Islet precursor cell (in vitro differentiated cells): ENCODE data around the gene NID1.
"Not testable (repeated sequence)": the region's sequence is repeated elsewhere in the genome, so short reads cannot be mapped to it uniquely, and the experiment has no call there.

Experiments used
- DNase-seq: peaks from one replicate; pipeline ENCODE4 v3.0.0-alpha.2; 2018

The NID1 gene

DNA sequence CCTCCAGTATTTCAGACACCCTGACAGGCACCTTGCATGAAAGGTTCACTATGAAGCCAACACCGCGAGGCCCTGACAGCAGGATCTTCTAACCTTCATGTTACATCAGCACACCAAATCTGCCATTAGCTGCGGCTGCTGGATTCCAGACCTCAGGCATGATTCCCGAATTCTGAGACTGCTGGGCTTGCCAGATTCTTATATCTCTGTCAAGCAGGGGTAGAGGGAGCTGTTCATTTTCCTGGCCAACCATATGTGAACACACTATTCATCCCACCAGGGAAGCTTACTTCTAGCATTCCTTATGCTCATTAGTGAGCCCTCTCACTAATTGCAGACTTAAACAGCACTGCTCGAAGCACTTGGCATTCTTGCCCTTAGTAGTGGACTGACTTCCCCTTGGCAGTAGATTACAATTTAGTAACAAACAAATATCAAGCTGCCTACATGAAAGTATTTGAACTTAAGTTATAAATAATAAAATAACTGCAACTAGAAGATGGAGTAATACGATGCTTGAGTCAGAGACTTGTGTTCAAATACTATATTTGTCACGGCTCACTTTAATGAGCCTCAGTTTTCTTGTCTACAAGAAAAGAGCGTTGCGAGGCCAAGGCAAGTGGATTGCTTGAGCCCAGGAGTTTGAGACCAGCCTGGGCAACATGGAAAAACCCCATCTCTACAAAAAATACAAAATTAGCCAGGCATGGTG is 43.3 kb downstream of the NID1 start:
- DNase-seq = peak; percentile 76

DNA sequence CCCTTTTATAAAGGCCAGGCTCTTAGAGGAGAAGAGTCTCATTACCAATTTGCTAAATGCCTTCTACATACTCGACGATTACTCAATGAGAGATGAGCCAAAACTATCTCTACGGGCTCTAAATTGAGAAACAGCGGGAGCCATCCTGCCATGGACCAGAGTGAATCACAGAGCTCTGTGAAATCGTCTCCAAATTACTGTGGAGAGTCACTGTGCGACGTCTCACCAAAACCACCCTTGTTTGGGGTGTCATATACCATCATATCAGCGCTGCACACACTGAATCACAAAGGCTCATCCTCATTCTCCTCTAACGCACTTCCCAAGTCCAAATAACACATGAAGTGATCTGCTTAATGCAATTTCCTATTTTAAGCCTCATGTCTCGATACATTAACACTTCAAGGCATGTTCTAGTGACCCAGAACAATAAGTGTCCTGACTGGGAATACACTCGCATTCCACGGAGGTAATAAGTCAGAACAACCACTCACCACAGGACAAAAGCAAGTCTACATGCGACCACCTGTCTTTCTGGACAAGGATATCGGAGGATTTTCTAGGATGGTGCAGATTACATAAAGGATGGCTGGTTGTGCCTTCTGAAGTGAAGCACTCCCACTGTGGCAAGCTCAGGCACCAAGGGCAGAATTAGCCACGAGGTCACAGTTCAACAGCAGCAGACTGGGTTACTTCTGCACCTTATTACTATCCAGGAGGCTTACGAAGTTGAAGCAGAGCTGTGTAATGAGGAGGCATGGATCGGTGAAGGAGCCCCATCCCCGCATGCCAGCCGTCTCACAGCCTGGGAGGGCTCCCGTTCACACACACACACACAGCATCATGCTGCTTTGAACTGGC is 44.3 kb downstream of the NID1 start:
- no peak for DNase-seq

DNA sequence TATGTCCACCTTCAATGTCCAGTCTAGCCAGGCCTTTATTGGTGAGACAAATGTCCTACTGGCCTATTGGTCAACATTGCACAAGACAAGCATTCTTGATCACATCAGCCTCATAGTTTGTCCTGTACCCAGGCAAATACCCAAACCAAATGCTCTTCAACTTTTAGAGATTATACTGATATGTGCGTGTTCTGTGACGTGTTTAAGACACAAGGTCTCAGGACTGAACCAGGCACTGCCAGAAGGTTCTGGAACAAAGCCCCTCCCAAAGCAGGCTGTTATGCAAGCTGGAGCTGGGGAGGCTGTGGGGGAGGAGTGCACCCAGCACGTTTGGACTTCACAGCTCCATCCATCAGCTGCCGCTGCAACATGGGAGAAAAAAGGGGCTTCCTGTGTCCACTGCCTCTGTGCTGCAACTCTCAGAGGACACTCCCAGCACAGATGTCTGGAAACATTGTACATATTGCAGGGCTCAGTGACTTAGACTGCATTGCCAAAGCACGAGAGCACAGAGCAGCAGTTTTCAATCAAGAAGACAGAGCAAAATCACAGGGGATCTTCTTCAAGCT is 45.9 kb downstream of the NID1 start:
- no peak for DNase-seq

DNA sequence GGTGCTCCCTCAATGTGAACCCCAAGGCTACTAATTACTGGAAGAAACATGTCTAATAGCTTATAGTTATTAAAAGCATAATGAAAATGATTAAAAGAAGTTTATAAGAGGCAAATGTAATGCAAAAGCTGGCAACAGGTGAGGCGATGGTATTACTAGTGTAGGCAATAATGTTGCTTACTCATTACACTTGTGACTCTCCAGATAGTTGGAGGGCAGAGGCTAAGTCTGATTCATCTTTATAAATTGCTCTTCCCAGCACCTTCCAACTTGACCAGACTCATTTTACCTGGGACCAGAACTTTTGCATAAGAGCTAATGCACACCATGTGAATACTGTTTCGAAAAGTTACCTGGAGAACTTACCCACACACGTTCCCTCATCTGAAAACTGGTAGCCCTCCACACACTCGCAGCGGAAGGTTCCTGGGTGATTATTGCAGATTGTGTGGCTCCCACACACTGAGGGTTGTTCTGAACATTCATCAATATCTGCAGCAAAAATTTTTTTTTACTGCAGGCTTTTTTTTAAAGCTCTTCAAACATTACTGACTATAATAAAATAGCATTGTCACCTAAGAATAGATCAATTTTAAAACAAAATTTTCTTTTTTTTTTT is 48.0 kb downstream of the NID1 start:
- DNase-seq = no peak

DNA sequence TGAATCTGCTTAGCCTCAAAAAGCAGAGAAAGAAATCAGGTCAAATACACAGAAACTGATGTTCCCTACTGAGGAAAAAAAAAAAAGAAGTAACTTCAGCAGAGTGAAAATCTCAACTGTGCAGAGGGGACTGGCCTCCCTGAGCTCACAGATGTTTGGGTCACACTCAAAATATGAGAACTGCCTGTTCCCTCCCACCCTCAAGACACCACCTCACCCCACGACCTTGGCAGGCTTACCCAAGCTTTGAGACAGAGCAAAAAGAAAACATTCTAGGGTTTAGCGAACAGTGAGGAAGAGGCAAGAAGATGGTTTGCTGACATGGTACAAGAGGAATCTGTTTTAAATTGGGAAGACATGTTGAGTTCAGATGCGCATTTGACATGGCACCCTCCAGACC is 48.8 kb downstream of the NID1 start:
- DNase-seq = no peak

DNA sequence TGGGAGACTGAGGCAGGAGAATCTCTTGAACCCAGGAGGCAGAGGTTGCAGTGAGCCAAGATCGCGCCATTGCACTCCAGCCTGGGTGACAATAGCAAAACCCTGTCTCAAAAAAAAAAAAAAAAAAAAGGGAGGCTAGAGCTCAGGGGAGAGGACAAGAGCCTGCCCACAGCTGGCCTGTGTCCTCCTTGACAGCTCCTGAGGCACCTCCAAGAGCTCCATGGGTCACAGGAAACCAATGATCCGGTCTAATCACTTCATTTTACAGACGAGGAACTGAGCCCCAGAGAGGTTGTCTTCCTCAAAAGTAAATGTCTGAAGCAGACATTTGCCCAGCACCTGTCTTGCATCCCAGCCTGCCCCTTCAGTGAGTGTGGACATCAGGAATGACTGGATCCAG is 49.4 kb downstream of the NID1 start:
- no peak for DNase-seq

DNA sequence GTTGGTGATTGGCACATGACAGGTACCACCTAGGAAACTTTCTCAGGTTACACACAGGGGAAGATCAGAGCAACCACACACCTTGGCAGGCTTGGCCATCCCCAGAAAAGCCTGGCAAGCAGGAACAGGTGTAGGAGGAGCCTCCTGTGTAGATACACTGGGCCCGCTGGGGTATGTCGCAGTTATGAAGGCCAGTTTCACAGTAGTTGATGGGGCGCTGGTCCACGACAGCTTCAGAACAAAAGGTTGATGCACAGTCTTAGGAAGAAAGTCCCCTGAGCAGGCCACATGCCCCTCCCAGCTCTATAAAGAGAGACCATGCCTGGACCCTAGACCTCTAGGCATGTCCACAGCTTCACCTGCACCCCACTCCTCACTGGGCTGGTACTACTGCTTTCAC is 51.6 kb downstream of the NID1 start:
- no peak for DNase-seq

DNA sequence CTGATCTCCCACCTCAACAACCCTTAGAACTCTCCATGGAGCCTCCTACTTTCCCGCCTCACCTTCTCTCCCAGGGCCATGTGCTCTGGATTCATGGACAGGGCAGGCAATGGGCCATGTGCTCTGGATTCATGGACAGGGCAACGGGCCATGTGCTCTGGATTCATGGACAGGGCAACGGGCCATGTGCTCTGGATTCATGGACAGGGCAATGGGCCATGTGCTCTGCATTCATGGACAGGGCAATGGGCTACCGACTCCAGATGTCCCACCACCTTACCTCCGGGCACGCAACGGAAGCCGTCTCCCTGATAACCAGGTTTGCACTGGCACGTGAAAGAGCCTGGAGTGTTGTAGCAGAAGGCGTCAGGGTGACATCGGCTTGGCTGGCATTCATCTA is 53.2 kb downstream of the NID1 start:
- DNase-seq = no peak

DNA sequence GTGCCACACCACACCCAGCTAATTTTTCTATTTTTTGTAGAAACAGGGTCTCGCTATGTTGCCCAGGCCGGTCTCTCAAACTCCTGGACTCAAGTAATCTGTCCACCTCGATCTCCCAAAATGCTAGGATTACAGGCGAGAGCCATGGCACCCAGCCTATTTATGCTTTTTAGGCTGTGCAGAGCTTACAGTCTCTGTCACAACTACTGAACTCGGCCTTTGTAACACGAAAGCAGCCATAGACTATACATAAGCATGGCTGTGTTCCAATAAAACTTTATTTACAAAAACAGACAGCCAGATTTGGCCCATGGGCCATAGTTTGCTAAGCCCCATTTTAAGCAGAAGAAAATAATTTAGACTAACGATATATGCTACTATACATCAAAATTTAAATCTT is 54.4 kb downstream of the NID1 start:
- DNase-seq = no peak

DNA sequence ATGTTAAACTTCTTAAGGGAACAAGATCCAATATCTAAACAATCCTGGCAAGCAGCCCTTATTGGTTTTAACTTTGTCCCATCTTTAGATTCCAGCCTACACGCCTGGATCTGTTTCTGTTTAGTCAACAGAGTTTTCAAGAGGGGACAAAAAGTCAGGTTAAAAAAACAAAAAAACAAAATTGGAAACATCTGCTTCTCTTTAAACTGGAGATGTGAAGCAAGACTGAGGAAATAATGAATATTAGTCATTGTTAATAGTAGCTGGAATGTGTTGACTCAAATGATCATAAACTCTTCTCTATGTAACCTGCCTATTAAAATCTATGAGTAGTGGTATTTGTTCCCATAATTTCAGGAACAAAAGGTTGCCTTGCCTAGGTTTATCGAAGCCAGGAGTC is 55.0 kb downstream of the NID1 start:
- DNase-seq = no peak

DNA sequence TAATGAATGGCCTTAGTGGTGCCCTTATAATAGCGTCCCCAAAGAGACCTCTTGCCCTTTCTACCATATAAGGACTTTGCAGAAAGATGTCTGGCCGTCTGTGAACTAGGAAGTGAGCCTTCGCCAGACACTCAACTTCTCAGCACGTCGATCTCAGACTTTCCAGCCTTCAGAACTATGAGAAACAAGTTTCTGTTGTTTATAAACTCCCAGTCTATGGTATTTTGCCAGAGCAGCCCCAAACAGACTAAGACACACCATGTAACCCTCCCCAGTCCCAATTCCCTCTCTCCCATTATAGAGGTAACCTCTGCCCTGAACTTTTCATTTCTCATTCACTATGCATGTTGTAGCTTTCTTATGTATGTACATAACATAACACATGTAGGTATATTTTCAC is 55.7 kb downstream of the NID1 start:
- no peak for DNase-seq

DNA sequence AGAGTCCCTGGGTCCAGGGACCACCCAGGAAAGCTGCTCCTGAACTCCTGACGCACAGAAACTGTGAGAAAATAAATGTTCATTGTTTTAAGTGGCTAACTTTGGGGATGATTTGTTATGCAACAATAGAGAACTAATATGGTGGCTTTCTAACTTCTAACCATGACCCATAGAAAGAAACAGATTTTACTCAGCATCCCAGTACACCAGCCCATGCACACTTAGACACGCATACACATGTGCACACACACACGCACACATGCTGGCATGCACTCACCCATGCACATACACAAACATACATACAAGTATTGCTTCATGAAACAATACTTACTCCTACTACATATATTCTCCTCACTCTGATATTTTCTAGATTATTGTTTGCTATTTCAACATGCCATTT is 57.1 kb downstream of the NID1 start:
- DNase-seq = no peak

DNA sequence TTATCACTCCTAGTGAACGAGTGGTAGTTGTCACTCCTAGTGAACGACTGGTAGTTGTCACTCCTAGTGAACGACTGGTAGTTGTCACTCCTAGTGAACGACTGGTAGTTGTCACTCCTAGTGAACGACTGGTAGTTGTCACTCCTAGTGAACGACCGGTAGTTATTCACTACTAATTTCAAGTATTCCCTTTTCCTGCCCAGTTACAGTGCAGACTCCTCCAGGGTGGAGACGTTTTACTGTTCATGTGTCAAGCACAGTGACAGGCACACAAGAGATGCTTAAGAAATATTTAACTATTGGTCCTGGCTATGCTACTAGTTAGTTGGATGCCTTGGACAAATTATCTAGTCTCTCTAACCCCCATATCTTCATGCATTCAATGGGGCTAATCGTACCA is 61.8 kb downstream of the NID1 start:
- not testable (repeated sequence) for DNase-seq

DNA sequence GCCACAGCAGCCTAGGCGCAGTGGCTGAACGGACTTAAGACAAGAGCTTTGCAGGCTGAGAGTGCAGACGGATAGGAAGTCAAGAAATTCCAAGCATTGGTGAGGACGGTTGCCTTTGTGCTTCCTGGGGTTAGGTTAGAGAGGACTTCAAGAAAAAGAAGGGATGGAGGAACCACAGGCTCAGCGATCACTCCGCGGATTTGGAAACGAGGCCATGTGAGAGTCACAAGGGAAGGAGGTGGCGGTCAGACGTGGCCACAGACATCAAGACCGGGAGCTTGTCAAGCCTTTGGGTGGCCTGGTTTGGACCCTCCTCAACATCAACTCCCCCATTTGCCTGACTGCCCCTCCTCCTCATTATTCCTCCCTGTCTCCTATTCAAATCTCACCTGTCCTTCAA is 62.3 kb downstream of the NID1 start:
- DNase-seq = no peak

DNA sequence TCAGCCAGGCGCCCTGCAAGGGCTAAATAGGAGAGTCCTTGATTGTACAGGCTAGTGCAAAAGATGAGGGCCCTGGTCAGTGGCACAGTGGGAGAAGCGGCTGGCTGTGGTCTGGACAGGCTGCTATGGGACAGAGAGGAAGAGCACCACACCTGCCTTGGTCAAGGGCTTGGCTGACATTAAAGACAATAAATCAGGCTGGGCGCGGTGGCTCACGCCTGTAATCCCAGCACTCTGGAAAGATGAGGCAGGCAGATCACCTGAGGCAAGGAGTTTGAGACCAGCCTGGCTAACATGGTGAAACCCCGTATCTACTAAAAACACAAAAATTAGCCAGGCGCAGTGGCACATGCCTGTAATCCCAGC is 62.9 kb downstream of the NID1 start:
- no peak for DNase-seq

DNA sequence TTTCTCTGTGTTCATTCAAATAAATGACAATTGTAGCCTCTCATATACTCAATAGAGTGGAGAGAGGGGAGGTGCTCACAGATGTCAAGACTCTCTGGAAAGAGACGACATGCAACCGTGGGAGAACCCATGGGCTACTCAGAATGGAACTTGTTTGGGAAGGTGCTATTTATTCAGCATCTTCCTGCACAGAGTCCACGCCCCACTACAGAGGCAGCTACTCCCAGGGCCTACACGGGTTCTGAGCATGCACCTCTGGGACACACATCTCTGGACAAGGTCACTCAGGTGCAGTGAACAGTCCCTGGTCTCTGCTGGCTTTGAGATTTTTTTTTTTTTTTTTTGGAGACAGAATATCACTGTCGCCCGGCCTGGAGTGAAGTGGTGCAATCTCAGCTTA is 64.1 kb downstream of the NID1 start:
- DNase-seq = no peak

DNA sequence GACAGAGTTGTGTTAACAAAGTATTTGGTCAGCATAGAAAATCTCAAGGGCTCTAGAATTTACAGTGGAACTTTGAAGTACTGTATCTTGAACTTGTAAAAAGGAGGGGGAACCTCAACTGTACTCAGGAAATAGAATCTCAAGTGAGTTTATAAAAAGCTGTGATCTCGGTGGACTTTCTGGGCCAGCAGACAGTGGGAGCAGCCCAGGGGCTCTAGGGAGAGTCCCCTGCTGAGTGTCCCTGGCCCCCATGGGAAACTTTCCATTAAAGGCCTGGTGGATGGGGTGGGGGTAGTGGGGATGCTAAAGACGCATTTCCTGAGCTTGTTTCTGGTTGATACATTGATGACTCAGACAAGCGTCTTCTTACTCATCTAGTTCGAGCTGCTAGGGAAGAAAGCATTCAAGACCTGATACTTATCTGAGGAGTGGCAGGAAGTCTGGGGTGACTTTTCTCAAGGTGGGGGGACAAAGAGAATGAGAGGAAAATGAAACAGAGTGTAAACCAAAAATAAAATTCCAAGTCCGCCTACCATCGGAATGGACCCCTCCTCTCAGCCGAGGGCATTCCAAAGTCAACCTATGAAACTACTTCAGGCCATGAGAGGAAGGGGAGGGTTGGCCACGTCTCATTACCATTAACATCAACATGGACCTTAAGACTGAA is 65.5 kb downstream of the NID1 start:
- peak; percentile 84 for DNase-seq

DNA sequence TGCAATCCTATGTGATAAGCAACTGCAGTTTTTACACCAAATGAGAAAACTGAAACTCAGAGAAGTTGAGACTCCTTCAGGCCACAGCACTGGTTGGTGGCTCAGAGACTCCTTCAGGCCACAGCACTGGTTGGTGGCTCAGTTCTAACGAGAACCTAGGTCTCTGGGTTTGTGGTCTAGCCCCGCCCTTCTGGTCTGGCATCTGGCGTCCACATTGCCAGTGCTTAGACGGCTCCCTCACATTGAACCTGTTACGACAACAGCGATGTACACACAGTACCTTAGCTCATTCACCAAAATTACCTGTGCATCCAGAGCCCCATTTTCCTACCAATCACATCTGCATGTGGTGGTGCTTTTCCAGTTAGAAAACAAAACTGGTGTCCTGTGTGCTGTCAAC is 66.1 kb downstream of the NID1 start:
- no peak for DNase-seq

DNA sequence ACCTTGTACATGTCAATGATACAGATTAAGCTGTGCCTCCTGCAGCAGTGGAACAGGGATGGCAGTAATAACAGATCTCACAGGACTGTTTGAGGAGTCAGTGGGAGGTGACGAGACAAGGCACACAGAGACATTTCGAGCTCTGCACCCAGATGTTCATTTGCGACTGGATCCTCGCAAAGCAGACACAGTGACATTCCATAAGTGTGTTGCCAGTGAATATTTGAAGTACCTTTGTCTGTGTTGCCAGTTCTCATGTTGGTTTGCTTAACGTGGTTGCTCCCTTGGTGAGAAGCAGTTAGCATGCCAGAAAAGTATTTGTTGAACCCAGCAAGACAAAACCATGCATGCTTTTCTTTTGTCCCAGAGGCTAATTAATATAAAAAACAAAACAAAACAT is 67.0 kb downstream of the NID1 start:
- DNase-seq = no peak

DNA sequence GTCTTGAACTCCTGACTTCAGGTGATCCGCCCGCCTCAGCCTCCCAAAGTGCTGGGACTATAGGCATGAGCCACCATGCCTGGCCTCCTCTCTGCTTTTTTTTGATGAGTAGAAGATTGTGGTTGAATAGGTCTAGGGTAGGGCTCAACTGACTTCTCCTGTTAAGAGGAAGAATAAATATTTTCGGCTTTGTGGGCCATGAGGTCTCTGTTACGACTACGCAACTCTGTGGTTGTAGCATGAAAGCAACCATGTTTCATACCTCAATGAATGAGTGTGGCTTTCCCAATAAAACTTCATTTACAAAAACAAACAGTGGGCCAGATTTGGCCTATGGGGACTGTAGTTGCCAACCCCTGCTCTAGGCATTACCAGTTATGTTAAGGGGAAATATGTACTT is 67.8 kb downstream of the NID1 start:
- no peak for DNase-seq

DNA sequence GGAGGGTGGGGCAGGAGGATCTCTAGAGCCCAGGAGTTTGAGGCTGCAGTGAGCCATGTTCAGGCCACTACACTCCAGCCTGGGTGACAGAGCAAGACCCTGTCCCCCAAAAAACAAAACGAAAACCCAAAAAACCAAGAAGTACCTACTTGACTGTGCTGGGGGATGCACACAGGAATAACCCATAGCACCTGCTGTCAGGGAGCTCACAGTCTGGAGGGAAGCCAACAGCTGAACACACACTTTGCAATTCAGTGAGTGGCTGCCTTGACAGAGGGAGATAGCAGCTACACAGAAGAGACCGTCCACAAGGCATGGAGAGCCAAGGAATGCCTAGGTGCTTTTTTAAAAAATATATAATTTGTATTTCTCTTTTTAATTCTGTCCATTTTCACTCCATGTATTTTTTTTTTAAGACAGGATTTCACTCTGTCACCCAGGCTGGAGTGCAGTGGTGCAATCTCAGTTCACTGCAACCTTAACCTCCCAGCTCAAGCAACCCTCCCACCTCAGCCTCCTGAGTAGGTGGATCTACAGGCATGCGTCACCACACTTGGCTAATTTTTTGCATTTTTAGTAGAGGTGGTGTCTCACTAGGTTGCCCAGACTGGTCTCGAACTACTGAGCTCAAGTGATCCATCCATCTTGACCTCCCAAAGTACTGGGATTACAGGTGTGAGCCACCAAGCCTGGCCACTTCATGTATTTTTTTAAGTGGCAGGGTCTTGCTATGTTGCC is 68.7 kb downstream of the NID1 start:
- no peak for DNase-seq

DNA sequence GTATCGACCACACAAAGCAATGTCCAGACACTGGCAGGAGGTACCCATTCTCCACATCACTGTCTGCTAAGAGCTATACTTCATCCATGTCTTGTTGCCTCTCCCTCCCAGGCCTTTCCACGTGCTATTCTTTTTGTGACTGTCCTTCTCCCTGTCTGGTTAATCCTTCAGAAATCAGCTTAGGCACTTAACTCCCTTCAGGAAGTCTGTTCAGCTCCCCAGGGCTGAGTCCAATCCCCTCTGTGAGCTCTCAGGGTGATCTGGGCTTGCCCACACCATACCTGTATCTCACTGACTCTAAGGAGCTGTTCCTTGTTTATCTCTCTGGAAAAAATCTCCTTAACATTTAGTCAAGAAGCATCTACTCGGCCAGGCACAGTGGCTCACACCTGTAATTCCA is 69.4 kb downstream of the NID1 start:
- DNase-seq = peak; percentile 44

DNA sequence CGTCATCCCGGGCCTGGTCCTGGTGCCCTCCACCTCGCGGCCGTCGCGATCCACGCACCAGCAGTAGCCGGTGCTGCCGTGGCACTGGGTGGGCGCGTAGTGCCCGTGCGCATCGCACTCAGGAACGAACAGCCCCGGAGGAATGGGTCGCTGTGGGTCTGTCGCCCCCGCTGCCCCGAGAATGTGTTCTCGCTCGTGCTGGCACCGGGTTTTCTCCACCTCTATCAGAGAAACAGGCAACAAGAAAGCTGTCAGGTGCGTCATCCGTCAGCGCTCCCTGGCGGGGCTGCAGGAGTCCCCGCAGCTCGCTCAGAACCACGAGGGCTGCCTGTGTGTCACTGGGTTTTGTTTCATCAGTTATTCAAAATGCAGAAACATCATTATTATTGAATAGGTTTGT is 71.2 kb downstream of the NID1 start:
- no peak for DNase-seq
